GM18499 (cell line): ENCODE data around the gene STX1B.
"Not testable (repeated sequence)": the region's sequence is repeated elsewhere in the genome, so short reads cannot be mapped to it uniquely, and the experiment has no call there.

ENCODE experiments used
- ATAC-seq: cut with Tn5 transposase; IDR thresholded peaks from one replicate; pipeline ENCODE4 v1.9.1; 2021; ENCODE audit warnings: moderate number of reproducible peaks; ENCODE audit not compliant: insufficient read depth, unreplicated experiment

Gene STX1B

DNA sequence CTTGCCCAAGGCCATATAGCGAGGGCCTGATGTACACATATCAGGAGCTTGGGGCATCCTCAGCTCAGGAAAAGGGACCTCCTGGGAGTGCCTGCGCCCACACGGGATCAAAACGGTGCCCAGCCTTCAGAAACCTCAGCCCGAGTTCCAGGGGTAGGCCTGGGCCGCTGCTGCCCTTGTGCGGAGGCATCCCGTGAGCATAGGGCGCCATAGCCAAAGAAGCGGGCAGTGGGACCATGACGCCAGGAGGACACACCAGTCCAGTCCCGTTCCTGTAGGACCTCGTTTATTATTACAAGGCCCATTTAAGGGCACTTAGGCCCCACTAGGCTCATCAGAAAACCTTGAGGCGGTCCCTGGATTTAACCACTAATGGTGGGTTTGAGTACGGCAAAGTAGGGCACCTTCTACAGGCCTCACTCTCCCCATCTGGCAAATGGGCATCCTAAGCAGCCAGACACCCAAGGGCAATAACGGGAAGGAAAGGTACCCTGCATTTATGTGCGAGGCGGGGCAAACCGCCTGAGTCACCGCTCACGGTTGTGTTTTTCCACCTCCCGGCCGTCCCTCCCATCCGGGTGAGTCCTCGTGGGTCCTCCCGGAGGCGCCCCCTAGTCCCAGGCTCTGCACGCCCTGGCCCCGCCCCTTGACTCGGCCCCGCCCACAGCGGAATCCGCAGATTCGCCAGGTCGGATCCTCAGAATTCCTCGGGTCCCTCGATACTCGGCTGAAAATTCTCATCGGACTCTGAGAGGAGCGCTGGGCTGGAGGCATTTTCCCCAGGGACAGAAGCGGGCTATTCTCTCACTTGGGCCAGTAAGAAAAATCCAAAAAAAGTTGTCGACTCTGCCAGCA is 53.6 kb downstream of the STX1B start:
- ATAC-seq: peak; percentile 12

DNA sequence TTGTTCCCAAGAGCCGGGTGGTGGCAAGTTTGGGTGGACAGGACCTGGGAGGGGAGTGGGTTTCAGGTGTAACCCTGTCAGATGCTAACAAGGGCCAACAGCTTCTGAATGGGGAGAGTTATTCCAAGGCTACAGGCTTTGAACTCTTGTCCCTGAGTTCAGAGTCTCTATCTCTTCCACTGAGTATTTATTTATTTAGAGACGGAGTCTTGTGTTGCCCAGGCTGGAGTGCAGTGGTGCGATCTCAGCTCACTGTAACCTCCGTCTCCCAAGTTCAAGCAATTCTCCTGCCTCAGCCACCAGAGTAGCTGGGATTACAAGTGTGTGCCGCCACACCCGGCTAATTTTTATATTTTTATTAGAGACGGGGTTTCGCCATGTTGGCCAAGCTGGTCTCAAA is 55.4 kb downstream of the STX1B start:
- ATAC-seq: no peak

DNA sequence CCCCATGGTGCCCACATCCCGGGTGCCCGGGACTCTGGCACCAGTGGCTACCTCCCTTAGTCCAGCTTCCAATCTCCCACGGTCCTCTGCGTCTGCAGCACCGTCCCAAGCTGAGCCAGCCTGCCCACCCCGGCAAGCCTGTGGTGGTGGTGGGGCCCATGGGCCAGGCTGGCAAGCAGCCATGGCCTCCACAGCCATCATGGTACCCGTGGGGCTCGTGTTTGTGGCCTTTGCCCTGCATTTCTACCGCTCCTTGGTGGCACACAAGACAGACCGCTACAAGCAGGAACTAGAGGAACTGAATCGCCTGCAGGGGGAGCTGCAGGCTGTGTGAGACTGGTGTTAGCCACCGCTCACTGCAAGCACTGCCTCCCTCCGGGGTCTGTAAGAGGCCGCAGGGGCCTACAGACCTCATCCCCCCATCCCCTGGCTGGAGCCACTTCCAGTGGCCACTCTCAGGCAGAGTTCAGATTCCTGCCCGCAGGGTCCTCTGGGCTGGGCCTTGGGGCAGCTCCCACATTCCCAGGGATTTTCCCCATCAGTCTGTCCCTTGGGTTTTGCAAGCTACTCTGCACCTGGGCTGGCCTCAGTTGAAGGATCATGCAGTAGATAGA is 56.8 kb downstream of the STX1B start:
- no peak for ATAC-seq

DNA sequence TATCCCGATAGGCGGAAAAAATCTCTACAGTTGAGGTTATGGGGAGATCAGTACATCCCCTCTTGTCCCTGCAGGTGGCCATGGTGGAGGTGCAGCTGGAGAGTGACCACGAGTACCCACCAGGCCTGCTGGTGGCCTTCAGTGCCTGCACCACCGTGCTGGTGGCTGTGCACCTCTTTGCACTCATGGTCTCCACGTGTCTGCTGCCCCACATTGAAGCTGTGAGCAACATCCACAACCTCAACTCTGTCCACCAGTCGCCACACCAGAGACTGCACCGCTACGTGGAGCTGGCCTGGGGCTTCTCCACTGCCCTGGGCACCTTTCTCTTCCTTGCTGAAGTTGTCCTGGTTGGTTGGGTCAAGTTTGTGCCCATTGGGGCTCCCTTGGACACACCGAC is 57.3 kb downstream of the STX1B start:
- ATAC-seq: no peak

DNA sequence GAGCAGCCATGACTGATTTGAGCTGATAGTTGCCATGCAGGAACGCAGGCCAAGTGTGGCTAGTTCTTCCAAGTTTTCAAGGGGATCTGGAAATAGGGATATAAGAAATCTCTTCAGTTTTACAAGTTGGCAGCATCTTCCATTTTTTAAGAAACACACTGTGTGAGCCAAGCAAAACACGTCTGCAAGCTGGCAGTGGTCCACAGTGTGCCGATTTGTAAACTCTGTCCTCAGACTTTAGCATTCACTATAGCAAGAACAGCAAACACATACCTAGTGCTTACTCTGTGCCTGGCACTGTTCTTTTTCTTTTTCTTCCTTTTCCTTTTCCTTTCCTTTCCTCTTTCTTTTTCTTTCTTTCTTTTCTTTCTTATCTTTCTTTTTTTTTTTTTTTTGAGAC is 58.7 kb downstream of the STX1B start:
- ATAC-seq: no peak

DNA sequence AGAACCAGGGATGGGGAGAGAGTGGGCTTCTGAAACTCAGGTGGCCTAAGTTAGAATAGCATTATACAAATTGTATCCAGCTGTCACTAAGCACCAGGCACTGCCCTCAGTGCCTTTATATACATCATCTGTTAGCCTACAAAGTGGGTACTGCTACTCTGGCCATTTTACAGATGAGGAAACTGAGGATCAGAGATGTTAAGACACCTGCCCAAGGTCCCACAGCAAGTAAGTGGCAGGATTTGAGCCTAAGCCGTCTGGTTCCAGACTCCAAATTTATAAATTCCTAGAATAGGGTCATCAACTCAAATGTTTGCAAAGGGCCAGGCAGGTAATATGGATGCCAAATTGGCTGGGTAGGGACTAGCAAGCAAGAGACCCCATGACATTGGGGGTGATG is 59.2 kb downstream of the STX1B start:
- ATAC-seq: no peak

DNA sequence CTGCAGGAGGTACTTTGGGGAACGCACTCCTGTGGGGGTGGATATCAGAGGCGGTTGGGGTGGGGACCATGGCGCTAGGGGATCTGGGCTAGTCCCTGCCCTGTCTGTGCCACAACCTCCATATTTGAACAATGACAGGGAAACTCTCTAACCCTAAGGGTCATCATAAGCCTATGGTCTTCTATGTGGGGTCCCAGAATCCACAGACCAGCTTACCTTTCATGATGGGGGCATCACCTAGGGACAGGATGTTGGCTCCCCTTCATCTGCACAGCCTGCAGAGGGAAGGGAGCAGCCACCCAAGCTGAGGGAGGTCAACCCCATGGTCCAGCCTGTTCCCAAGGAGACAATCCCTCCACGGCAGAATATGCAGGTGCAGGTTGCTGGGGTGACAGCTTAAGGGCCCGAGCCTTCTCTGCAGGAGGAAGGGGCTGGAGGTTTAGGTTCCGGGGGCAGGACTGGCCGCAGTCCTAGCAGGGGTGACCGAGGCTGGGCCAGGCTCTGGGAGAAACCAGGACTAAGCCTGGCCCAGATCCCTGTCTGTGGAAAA is 59.8 kb downstream of the STX1B start:
- no peak for ATAC-seq

DNA sequence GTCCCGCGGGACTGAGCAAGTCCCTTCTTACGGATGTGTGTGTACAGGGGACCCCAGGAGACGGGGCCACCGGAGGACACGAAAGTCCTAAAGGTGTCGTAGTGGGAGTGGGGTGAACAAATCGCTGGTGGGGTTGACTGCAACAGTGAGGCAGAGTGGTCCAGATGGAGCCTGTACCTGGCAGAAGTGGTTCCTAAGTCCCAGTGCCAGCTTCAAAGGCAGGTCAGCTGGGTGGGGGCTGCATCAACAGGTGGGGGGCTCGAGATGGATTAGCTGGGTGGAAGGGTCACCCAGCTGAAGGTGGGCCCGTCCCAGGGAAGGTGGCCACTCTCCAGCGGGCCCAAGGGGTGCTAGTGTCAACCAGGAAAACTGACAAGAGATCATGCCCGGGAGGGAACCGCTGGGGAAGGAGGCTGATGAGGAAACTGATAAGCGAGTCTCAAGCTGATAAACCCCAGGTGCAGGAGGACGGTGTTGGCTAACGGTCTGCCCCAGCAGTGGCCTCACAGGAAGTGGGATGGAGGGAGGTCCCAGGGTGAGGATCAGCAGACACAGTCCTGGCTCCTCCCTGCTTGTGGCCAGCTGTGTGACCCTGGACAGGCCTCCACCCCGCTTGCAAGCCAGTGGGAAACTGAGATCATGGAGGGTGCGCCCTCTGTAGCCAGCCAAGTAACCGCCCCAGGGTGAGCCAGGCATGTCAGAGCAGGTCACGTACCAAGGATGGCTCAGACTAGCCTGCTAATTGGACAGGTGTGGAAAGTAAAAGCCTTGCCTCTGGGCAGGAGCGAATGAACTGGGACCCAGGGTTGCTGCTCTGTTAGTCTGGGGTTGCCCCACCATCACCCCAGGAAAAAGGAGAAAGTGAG is 60.6 kb downstream of the STX1B start:
- ATAC-seq: peak; percentile 33

DNA sequence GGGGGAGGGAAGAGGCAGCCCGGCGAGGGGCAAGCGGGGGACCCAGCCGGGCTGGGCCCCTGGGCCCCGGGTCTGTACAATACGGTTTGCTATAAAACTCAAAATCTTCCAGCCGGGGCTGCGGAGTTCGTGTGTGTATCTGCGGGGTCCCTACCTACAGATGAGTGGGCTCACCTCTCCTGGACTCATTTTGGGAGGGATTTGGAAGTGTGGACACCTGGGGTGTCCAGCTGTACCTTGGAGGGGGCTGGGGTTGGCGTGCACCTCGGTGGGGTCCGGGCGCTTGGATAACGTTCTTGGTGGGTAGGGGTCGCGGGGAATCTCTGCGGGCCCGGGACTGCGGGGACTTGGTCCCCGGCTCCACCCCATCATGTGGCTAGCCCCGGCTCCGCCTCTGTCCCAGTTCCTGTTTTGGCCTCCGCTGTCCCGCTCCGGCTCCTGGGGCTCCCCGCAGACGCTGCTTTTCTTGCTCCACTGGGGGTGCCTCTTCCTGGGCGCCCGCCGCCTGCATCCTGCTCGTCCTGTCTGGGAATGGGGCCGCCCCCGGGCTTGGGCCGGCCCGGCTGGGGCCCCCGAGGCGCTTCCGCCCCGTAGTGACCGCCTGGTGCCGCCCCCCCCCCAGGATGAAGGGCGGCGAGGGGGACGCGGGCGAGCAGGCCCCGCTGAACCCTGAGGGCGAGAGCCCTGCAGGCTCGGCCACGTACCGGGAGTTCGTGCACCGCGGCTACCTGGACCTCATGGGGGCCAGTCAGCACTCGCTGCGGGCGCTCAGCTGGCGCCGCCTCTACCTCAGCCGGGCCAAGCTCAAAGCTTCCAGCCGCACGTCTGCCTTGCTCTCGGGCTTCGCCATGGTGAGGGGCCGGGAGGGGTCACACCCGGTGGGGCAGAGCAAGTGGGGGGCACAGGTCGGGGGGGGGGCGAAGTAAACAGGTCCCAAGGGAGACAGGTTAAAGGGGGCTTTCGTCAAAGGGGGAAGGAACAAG is 61.5 kb downstream of the STX1B start, which contains the start of gene ORAI3:
ORAI3 (plus strand) TSS at position 402 of the 983 bp plus-strand sequence; CDS start at position 624, 222 bp downstream.
- no peak for ATAC-seq

DNA sequence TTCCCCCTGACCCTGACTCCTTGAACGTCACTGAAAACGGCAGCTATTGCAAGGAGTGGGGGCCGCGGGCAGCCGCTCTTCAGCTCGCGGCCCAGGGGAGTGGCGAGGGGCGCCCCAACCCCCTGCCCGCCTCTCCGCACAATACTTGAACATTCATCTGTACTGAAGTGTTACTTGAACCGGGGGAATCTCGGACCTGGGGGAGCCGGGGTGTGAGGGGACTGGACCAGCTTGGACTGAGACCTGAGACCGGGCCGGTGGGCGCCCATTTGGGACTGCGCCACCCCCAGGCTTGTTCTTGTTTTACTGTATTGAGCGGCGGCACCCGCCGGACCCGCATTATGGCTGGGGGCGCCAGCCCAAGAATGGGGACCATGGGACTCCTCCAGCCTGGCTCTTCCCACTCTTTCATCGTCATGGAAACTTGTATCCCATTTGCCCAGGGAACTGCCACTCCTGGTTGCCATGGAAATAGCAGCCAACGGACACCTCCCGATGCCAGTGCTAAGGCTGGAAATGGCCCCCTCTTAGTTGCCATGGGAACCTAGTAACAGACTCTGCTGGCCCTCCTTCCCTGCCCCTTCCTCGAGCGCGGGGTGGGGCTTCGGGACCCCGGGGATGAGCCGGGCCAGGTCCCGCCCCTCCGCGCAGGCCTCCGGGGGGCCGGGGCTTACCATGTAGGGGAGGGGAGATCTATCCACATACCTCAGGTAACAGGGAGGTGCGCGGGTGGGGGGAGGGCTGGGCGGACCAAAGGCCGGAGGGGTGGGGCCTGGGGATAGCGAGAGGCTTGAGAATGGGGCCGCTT is 62.4 kb downstream of the STX1B start:
- ATAC-seq: no peak

DNA sequence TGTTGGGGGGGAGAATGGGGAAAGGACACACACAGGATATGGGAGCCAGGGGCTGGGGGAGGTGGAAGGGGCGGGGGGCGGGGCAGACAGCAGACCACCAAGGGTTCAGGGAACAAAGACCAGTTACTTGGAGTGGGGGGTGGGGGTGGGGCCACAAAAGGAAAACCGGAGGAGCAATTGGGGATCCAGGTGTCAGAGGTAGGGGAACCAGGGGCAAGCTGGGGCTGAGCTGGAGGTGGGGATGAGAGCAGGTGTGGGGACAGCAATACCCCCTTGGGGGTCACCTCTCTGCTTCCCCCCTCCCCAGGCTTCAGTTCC is 62.9 kb downstream of the STX1B start:
- no peak for ATAC-seq

DNA sequence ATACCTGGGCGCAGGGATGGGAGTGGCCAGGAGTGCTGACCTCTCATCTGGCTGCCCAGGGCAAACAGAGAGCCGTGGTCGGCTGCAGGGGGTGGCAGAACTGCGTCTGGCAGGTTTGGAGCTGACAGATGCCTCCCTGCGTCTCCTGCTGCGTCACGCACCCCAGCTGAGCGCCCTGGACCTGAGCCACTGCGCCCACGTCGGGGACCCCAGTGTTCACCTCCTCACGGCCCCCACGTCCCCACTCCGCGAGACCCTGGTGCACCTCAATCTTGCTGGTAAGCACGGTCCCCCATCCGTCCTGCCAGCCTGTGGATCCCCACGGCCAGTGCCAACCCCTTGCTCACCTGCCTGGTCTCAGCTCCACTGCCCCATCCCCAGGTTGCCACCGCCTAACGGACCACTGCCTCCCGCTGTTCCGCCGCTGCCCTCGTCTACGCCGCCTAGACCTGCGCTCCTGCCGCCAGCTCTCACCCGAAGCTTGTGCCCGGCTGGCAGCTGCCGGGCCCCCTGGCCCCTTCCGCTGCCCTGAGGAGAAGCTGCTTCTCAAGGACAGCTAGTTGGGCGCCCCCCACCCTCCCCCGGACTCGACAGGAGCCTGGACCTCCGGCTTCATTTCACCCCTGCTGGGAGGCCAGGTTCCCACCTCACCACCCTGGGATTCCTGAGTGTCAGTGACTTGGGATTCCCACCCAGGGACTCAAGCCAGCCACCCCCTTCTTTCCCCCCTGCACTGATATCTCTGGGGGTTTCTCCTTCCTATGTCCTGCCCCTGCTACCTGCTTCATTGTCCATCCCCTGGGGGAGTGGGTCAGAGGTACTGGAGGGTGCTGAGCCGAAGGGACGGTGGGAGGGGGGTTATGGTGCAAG is 63.5 kb downstream of the STX1B start:
- no peak for ATAC-seq

DNA sequence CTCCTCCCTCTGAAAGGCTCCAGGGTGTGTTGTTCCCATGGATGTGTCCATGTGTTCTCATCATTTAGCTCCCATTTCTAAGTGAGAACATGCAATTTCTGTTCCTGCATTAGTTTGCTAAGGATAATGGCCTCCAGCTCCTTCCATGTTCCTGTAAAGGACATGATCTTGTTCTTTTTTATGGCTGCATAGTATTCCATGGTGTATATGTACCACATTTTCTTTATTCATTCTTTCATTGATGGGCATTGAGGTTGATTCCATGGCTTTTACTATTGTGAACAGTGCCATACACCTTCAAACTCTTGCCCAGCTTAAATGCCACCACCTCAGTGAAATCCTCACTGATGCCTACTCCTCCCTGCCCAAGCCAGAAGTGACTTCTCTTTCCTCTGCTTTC is 66.1 kb downstream of the STX1B start:
- no peak for ATAC-seq

DNA sequence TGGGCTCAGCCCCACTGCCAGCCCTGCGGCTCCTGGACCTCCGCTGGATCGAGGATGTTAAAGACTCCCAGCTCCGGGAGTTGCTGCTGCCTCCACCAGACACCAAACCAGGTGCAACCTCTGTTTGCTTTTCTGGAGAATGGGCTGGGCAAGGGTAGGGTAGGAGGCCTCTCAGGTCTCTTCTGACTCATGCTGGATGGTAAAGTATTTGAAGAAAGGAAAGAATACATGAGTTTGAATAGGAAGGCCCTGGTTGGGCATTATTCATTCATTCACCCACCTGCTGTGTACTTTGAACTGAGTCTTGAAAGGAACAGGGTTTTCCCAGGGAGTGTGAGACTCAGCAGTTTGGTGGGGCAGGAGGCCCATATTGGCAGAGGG is 68.0 kb downstream of the STX1B start:
- ATAC-seq: no peak

DNA sequence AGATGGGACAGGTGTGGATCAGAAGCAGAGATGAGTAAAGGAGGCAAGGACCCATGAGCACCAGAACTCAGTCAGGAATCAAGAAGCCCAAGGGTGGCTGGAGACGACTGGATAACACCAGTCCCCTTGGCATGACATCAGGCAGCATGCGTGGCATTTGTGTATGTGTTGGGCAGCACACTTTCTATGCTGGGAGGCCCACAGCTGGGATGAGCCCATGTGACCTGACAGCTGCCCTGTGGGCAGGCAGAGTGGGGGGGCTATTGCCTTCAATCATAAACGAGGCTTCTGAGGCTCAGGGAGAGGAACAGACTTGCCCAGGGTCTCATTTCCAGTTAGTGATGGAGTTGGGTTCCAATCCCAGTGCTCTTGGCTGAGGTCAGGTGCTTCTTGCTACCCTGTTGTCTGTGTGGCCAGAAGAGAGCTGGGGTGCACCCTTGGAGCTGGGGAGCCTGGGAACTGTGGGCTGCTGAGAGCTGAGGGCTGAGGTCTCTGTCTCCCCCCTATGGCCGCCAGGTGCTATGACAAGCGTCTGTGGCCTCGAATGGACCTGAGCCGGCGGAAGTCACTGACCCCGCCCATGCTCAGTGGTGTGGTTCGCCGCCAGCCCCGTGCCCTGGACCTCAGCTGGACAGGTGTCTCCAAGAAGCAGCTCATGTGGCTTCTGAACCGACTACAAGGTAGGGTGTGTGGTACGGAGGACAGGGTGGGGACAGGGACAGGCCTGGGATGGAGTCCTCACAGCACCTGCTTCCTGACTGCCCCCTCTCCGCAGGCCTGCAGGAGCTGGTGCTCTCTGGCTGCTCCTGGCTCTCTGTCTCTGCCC is 68.6 kb downstream of the STX1B start:
- ATAC-seq: no peak

DNA sequence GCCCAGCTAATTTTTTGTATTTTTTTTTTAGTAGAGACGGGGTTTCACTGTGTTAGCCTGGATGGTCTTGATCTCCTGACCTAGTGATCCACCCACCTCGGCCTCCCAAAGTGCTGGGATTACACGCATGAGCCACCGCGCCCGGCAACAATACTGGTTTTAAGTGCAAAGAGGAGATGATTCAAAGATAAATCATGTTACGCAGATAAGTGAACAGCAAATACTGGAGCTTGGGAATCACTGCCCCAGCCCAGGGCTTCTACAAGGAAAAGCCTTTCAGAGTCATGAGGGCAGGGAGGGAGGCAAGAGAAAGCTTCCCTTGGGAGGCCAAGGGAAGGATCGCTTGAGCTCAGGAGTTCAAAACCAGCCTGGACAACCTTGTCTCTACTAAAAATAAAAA is 70.9 kb downstream of the STX1B start:
- ATAC-seq: not testable (repeated sequence)
